ENCODE data around the gene CDH15.
A peak's percentile ranks its signal among the peaks of the same experiment; 100 is the strongest.
"Not testable (repeated sequence)": the region's sequence is repeated elsewhere in the genome, so short reads cannot be mapped to it uniquely, and the experiment has no call there.

CDH15 gene

GRCh38 chr16:89241187-89242007, 69.8 kb downstream of the CDH15 start:
- TF ChIP-seq CTCF (IDR thresholded peaks at IDR 0.05; ENCODE audit: low read length) (no peak), EZH2phosphoT487 (IDR thresholded peaks at IDR 0.05; ENCODE audit: low read length) (no peak)
- no peaks in the 10 kb centered on the region for H3K4me1 ChIP-seq (ENCODE audit: low read length)
- H3K27ac ChIP-seq (ENCODE audit: low read length), result peak overlapping the region; percentile 78; the same call in 1 of the 2 replicates
- no peaks in the 10 kb centered on the region for H3K9me2 ChIP-seq (replicated peaks; ENCODE audit: insufficient read depth, low read length)
- H3K27me3 ChIP-seq (replicated peaks; ENCODE audit: insufficient read depth, low read length), result no peaks in the 10 kb centered on the region
- no peaks in the 10 kb centered on the region for H3F3A ChIP-seq (ENCODE audit: insufficient read depth, low read length)
- peak overlapping the region; percentile 64; the same call in 1 of the 2 replicates for H3K9ac ChIP-seq (ENCODE audit: low read length)
- H3K4me3 ChIP-seq (ENCODE audit: low read length), result peak overlapping the region; percentile 65
- peak; percentile 56 for DNase-seq
- H3K79me2 ChIP-seq (ENCODE audit: low read length), result no peaks in the 10 kb centered on the region
- no peaks in the 10 kb centered on the region for H3K9me3 ChIP-seq (replicated peaks; ENCODE audit: insufficient read depth, low read length)
- peak overlapping the region; percentile 77 for H2AFZ ChIP-seq (ENCODE audit: low read length)
- no peaks in the 10 kb centered on the region for H3K36me3 ChIP-seq (replicated peaks; ENCODE audit: insufficient read depth, low read length)
- peak overlapping the region; percentile 54 for H3K4me2 ChIP-seq (ENCODE audit: low read depth, low read length)
- no peaks in the 10 kb centered on the region for H4K20me1 ChIP-seq (ENCODE audit: insufficient read depth, low read length)

GRCh38 chr16:89242795-89243200, 71.2 kb downstream of the CDH15 start:
- no peak for DNase-seq
- Histone ChIP-seq H3F3A (ENCODE audit: insufficient read depth, low read length) (no peaks in the 10 kb centered on the region), H3K36me3 (replicated peaks; ENCODE audit: insufficient read depth, low read length) (no peaks in the 10 kb centered on the region), H3K9ac (ENCODE audit: low read length) (no peak overlapping the region), H3K27me3 (replicated peaks; ENCODE audit: insufficient read depth, low read length) (no peaks in the 10 kb centered on the region), H3K9me2 (replicated peaks; ENCODE audit: insufficient read depth, low read length) (no peaks in the 10 kb centered on the region), H3K9me3 (replicated peaks; ENCODE audit: insufficient read depth, low read length) (no peaks in the 10 kb centered on the region), H3K4me2 (ENCODE audit: low read depth, low read length) (no peak overlapping the region), H4K20me1 (ENCODE audit: insufficient read depth, low read length) (no peaks in the 10 kb centered on the region), H3K4me3 (ENCODE audit: low read length) (no peak overlapping the region), H3K4me1 (ENCODE audit: low read length) (no peaks in the 10 kb centered on the region), H3K79me2 (ENCODE audit: low read length) (no peaks in the 10 kb centered on the region), H2AFZ (ENCODE audit: low read length) (no peak overlapping the region), H3K27ac (ENCODE audit: low read length) (no peak overlapping the region)
- no peak for TF ChIP-seq CTCF (IDR thresholded peaks at IDR 0.05; ENCODE audit: low read length)
- TF ChIP-seq EZH2 (optimal IDR thresholded peaks at IDR 0.05; ENCODE audit: low read depth, low read length), result no peak
- no peak for TF ChIP-seq EZH2phosphoT487 (IDR thresholded peaks at IDR 0.05; ENCODE audit: low read length)

- H2AFZ ChIP-seq (ENCODE audit: low read length), result no peak overlapping the region
- H3K9me2 ChIP-seq (replicated peaks; ENCODE audit: insufficient read depth, low read length), result no peaks in the 10 kb centered on the region
- H3K9ac ChIP-seq (ENCODE audit: low read length), result no peak overlapping the region
- no peaks in the 10 kb centered on the region for H4K20me1 ChIP-seq (ENCODE audit: insufficient read depth, low read length)
- H3K27me3 ChIP-seq (replicated peaks; ENCODE audit: insufficient read depth, low read length), result no peaks in the 10 kb centered on the region
- H3F3A ChIP-seq (ENCODE audit: insufficient read depth, low read length), result no peaks in the 10 kb centered on the region
- no peak overlapping the region for H3K27ac ChIP-seq (ENCODE audit: low read length)
- no peaks in the 10 kb centered on the region for H3K4me1 ChIP-seq (ENCODE audit: low read length)
- DNase-seq, result no peak
- H3K9me3 ChIP-seq (replicated peaks; ENCODE audit: insufficient read depth, low read length), result no peaks in the 10 kb centered on the region
- no peaks in the 10 kb centered on the region for H3K79me2 ChIP-seq (ENCODE audit: low read length)
- no peaks in the 10 kb centered on the region for H3K36me3 ChIP-seq (replicated peaks; ENCODE audit: insufficient read depth, low read length)
- H3K4me2 ChIP-seq (ENCODE audit: low read depth, low read length), result no peak overlapping the region
- no peak for TF ChIP-seq EZH2 (optimal IDR thresholded peaks at IDR 0.05; ENCODE audit: low read depth, low read length)
- TF ChIP-seq EZH2phosphoT487 (IDR thresholded peaks at IDR 0.05; ENCODE audit: low read length), result no peak
- no peak for TF ChIP-seq CTCF (IDR thresholded peaks at IDR 0.05; ENCODE audit: low read length)
- no peak overlapping the region for H3K4me3 ChIP-seq (ENCODE audit: low read length)
Measured at GRCh38 chr16:89243664-89244063, 72.1 kb downstream of the CDH15 start.

GRCh38 chr16:89244264-89244663, 72.7 kb downstream of the CDH15 start:
- not testable (repeated sequence) for H3K79me2 ChIP-seq (ENCODE audit: low read length); H2AFZ ChIP-seq (ENCODE audit: low read length); H3K27me3 ChIP-seq (replicated peaks; ENCODE audit: insufficient read depth, low read length); H3K4me3 ChIP-seq (ENCODE audit: low read length); H3K9me2 ChIP-seq (replicated peaks; ENCODE audit: insufficient read depth, low read length); H4K20me1 ChIP-seq (ENCODE audit: insufficient read depth, low read length); H3K4me2 ChIP-seq (ENCODE audit: low read depth, low read length); H3K9me3 ChIP-seq (replicated peaks; ENCODE audit: insufficient read depth, low read length); H3K9ac ChIP-seq (ENCODE audit: low read length); DNase-seq; H3K36me3 ChIP-seq (replicated peaks; ENCODE audit: insufficient read depth, low read length); H3K27ac ChIP-seq (ENCODE audit: low read length); H3K4me1 ChIP-seq (ENCODE audit: low read length); H3F3A ChIP-seq (ENCODE audit: insufficient read depth, low read length)
